HepG2 (cell line): ENCODE results near the gene CLTCL1. TPM values are rescaled to one million over a fixed set of nuclear protein-coding genes. Genes with fewer than 3 reads are reported as not detected.
A peak's percentile ranks its signal among the peaks of the same experiment; 100 is the strongest.

Source experiments
- KLF11 ChIP-seq: IDR thresholded peaks from 2 replicates; pipeline ENCODE4 v1.6.1; 2016; ENCODE audit warnings: missing compliant biosample characterization
- SRY ChIP-seq: sonication (generic); formaldehyde crosslinking; IDR thresholded peaks from 2 replicates; pipeline ENCODE4 v1.8.0; 2022; ENCODE audit warnings: mild to moderate bottlenecking, missing genetic modification reagents
- ZBTB1 ChIP-seq: sonication (generic); formaldehyde crosslinking; IDR thresholded peaks from 2 replicates; pipeline ENCODE4 v1.4.0; 2020; ENCODE audit warnings: missing genetic modification reagents, borderline replicate concordance
- ZNF232 ChIP-seq: sonication (generic); formaldehyde crosslinking; IDR thresholded peaks from 2 replicates; pipeline ENCODE4 v1.4.0; 2020; ENCODE audit warnings: missing genetic modification reagents, borderline replicate concordance
- ZNF274 ChIP-seq: sonication (generic); formaldehyde crosslinking; IDR thresholded peaks from 2 replicates; pipeline ENCODE4 v1.5.1; 2020; ENCODE audit warnings: mild to moderate bottlenecking, missing genetic modification reagents
- polyA plus RNA-seq, 8 experiments: library from polyadenylated mRNA; depleted of rRNA in 3 of 8; stranded (reverse) in 7 of 8; unstranded in 1 of 8; fragments of >200 nt; fragmentation: Illumina TruSeq in 4 of 8; extraction: Trizol in 4 of 8; gene quantifications; 2 replicates each; pipeline versions ENCODE4 v1.2.1 to v1.2.3, GENCODE V29; 2011 to 2016; ENCODE audit warnings: low read depth in 4 of 8, missing spikeins in 1 of 8, mixed read lengths in 1 of 8; ENCODE audit not compliant: insufficient read depth in 1 of 8
- total RNA-seq, 5 experiments: library from RNA; depleted of rRNA; stranded (reverse); fragments of >200 nt; fragmentation: Illumina TruSeq; extraction: Trizol; gene quantifications; 2 replicates each; pipeline ENCODE4 v1.2.3, GENCODE V29; 2016; ENCODE audit warnings: low read depth in 1 of 5
- TF ChIP-seq, protein P1 (sequence below): sonication (generic); formaldehyde crosslinking; IDR thresholded peaks from 2 replicates; pipeline ENCODE4 v1.4.0; 2020; ENCODE audit warnings: missing genetic modification reagents, mild to moderate bottlenecking, borderline replicate concordance
- TF ChIP-seq, protein P2 (sequence below): sonication (generic); formaldehyde crosslinking; IDR thresholded peaks from 2 replicates; pipeline ENCODE4 v1.5.1; 2020; ENCODE audit warnings: mild to moderate bottlenecking, moderate library complexity, missing genetic modification reagents
- TF ChIP-seq, protein P3 (sequence below): IDR thresholded peaks from 2 replicates; pipeline ENCODE4 v1.6.1; 2016; ENCODE audit warnings: low read depth, control low read depth
- TF ChIP-seq, protein P4 (sequence below), 2 experiments: sonication (generic) in 1 of 2; formaldehyde crosslinking in 1 of 2; IDR thresholded peaks; 2 replicates each; pipeline versions ENCODE4 v1.4.0 to v1.6.1; 2018 to 2020; ENCODE audit warnings: missing genetic modification reagents in 2 of 2, borderline replicate concordance in 1 of 2, low read depth in 1 of 2, mild to moderate bottlenecking in 1 of 2, missing biosample characterization in 1 of 2
- TF ChIP-seq, protein P5 (sequence below): sonication (generic); formaldehyde crosslinking; IDR thresholded peaks from 2 replicates; pipeline ENCODE4 v1.4.0; 2020; ENCODE audit warnings: mild to moderate bottlenecking, missing genetic modification reagents
- TF ChIP-seq, protein P6 (sequence below): sonication (generic); formaldehyde crosslinking; IDR thresholded peaks from 2 replicates; pipeline ENCODE4 v1.8.0; 2022; ENCODE audit warnings: mild to moderate bottlenecking, missing genetic modification reagents, borderline replicate concordance
- TF ChIP-seq, protein P7 (sequence below): IDR thresholded peaks from 2 replicates; pipeline ENCODE4 v1.6.1; 2016
- TF ChIP-seq, protein P8 (sequence below): sonication (generic); formaldehyde crosslinking; IDR thresholded peaks from 2 replicates; pipeline ENCODE4 v1.4.0; 2020; ENCODE audit warnings: mild to moderate bottlenecking, missing genetic modification reagents

CLTCL1 gene
- total and polyA plus RNA-seq, 2 of the 13 experiments (the other 11 are each of a cell fraction or from before 2014, with no cell fraction given), result 8.1 to 10.9 TPM

DNA sequence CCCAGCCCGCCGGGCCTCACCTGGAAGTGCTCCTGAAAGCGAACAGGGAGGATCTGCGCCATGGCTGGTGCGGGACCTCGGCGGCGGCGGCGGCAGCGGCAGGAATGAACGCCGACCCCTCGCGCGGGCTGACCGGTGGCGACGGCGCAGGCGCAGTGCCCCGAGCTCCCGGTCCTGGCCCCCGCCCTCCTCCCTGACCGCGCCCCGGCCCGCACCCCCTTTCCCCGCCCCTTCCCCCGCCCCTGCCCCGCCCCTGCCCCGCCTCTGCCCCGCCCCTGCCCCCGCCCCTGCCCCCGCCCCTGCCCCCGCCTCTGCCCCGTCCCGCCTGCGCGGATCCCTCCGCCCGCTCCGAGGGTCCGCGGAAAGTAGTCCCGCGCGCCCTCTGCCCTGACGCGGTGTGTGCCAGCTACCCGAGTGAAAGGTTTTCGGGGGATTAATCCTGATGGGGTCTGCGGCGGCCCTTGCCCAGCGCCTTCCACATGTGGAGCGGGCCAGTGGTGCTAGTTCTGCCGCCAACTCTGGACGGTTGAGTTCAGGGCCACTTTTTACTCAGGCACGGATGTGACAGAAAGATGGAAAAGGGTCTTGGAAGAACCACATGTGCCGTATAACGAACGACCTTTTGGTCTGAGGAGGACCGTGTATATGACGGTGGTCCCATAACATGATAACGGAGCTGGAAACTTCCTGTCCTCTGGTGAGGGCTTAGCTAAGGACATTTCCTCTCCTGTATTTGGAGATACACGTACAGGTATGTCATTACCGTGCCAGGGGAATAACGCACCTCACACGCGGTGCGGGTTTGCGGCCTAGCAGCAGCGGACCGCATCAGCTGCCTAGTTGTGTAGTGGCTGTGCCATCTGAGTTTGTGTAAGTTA, at the start of gene CLTCL1 (continued):
- TF ChIP-seq ZNF232 (CRISPR knock-in tag), result peak; percentile 45; the same call in 1 of the 2 replicates
- TF ChIP-seq ZBTB1 (CRISPR knock-in tag), result peak; percentile 84; the same call in 1 of the 2 replicates
- peak; percentile 25; the same call in 1 of the 2 replicates for TF ChIP-seq ZNF274 (CRISPR knock-in tag)
- TF ChIP-seq, protein P1, sequence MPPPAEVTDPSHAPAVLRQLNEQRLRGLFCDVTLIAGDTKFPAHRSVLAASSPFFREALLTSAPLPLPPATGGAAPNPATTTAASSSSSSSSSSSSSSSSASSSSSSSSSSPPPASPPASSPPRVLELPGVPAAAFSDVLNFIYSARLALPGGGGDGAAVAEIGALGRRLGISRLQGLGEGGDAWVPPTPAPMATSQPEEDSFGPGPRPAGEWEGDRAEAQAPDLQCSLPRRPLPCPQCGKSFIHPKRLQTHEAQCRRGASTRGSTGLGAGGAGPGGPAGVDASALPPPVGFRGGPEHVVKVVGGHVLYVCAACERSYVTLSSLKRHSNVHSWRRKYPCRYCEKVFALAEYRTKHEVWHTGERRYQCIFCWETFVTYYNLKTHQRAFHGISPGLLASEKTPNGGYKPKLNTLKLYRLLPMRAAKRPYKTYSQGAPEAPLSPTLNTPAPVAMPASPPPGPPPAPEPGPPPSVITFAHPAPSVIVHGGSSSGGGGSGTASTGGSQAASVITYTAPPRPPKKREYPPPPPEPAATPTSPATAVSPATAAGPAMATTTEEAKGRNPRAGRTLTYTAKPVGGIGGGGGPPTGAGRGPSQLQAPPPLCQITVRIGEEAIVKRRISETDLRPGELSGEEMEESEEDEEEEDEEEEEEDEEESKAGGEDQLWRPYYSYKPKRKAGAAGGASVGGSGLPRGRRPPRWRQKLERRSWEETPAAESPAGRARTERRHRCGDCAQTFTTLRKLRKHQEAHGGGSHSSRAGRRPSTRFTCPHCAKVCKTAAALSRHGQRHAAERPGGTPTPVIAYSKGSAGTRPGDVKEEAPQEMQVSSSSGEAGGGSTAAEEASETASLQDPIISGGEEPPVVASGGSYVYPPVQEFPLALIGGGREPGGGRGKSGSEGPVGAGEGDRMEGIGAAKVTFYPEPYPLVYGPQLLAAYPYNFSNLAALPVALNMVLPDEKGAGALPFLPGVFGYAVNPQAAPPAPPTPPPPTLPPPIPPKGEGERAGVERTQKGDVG, result no peak
- TF ChIP-seq, protein P2, sequence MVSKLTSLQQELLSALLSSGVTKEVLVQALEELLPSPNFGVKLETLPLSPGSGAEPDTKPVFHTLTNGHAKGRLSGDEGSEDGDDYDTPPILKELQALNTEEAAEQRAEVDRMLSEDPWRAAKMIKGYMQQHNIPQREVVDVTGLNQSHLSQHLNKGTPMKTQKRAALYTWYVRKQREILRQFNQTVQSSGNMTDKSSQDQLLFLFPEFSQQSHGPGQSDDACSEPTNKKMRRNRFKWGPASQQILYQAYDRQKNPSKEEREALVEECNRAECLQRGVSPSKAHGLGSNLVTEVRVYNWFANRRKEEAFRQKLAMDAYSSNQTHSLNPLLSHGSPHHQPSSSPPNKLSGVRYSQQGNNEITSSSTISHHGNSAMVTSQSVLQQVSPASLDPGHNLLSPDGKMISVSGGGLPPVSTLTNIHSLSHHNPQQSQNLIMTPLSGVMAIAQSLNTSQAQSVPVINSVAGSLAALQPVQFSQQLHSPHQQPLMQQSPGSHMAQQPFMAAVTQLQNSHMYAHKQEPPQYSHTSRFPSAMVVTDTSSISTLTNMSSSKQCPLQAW (CRISPR knock-in tag), result peak; percentile 65
- no peak for TF ChIP-seq KLF11 (CRISPR knock-in tag)
- TF ChIP-seq, protein P3, sequence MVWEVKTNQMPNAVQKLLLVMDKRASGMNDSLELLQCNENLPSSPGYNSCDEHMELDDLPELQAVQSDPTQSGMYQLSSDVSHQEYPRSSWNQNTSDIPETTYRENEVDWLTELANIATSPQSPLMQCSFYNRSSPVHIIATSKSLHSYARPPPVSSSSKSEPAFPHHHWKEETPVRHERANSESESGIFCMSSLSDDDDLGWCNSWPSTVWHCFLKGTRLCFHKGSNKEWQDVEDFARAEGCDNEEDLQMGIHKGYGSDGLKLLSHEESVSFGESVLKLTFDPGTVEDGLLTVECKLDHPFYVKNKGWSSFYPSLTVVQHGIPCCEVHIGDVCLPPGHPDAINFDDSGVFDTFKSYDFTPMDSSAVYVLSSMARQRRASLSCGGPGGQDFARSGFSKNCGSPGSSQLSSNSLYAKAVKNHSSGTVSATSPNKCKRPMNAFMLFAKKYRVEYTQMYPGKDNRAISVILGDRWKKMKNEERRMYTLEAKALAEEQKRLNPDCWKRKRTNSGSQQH (CRISPR knock-in tag), result 0 out of 2 replicates have a peak, but pooled peaks have one; percentile 40
- TF ChIP-seq, protein P4, sequence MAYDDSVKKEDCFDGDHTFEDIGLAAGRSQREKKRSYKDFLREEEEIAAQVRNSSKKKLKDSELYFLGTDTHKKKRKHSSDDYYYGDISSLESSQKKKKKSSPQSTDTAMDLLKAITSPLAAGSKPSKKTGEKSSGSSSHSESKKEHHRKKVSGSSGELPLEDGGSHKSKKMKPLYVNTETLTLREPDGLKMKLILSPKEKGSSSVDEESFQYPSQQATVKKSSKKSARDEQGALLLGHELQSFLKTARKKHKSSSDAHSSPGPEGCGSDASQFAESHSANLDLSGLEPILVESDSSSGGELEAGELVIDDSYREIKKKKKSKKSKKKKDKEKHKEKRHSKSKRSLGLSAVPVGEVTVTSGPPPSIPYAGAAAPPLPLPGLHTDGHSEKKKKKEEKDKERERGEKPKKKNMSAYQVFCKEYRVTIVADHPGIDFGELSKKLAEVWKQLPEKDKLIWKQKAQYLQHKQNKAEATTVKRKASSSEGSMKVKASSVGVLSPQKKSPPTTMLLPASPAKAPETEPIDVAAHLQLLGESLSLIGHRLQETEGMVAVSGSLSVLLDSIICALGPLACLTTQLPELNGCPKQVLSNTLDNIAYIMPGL (CRISPR knock-in tag; IDR thresholded peaks at IDR 0.05; ENCODE audit: borderline replicate concordance in 1 of 2, low read depth in 1 of 2), result peak; percentile 32 to 67; a peak in 2 of 4 replicates
- no peak; the same call in 1 of the 2 replicates for TF ChIP-seq SRY (CRISPR knock-in tag)
- TF ChIP-seq, protein P5, sequence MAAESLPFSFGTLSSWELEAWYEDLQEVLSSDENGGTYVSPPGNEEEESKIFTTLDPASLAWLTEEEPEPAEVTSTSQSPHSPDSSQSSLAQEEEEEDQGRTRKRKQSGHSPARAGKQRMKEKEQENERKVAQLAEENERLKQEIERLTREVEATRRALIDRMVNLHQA (CRISPR knock-in tag), result no peak
- TF ChIP-seq, protein P6, sequence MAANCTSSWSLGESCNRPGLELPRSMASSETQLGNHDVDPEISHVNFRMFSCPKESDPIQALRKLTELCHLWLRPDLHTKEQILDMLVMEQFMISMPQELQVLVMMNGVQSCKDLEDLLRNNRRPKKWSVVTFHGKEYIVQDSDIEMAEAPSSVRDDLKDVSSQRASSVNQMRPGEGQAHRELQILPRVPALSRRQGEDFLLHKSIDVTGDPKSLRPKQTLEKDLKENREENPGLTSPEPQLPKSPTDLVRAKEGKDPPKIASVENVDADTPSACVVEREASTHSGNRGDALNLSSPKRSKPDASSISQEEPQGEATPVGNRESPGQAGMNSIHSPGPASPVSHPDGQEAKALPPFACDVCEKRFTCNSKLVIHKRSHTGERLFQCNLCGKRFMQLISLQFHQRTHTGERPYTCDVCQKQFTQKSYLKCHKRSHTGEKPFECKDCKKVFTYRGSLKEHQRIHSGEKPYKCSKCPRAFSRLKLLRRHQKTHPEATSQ (CRISPR knock-in tag), result 0 out of 2 replicates have a peak, but pooled peaks have one; percentile 60
- TF ChIP-seq, protein P7, sequence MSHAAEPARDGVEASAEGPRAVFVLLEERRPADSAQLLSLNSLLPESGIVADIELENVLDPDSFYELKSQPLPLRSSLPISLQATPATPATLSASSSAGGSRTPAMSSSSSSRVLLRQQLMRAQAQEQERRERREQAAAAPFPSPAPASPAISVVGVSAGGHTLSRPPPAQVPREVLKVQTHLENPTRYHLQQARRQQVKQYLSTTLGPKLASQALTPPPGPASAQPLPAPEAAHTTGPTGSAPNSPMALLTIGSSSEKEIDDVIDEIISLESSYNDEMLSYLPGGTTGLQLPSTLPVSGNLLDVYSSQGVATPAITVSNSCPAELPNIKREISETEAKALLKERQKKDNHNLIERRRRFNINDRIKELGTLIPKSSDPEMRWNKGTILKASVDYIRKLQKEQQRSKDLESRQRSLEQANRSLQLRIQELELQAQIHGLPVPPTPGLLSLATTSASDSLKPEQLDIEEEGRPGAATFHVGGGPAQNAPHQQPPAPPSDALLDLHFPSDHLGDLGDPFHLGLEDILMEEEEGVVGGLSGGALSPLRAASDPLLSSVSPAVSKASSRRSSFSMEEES, result 0 out of 2 replicates have a peak, but pooled peaks have one; percentile 13
- TF ChIP-seq, protein P8, sequence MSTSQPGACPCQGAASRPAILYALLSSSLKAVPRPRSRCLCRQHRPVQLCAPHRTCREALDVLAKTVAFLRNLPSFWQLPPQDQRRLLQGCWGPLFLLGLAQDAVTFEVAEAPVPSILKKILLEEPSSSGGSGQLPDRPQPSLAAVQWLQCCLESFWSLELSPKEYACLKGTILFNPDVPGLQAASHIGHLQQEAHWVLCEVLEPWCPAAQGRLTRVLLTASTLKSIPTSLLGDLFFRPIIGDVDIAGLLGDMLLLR (CRISPR knock-in tag), result 0 out of 2 replicates have a peak, but pooled peaks have one; percentile 31
